Measurements from ENCODE around the gene GRIK1. TPM values are rescaled to one million over a fixed set of nuclear protein-coding genes. Genes with fewer than 3 reads are reported as not detected.

The GRIK1 gene
- total and polyA plus RNA-seq, 2 donors (not counting 1 experiment from before 2014, with no cell fraction given) = not detected

DNA sequence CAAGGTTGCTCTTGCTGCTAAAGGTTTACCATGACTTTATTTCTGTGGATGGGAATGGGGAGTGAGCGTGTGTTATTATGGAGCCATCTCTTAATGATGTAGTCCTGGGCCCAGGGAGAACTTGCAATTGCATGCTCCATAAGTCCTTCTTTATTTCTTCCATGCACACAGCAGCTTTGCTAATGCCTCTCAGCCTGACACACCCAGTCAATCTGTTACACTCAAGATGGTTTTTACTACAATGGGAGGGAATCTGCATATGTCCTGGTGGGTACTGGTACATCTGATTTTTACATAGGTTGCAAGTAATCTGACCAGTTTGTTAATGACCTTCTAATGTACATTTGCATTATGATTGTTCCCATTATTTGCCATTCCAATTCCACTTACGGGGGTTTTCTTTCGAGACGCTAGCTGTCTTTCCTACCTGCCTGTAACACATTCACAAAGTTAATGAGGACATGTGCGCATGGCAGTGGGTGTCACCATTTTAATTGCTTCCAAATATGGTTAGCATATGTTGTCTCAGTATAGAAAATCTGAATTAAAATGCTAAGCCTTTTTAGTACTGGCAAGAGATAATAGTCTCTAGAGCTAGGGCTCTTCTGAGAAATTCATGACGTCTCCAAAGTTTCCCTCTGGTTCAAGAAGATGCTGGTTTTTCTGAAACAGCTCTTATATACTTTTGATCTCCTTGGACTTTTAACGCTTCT is 188.2 kb downstream of the GRIK1 start:
- no peaks in the 10 kb centered on the region for H3K9me3 ChIP-seq (ENCODE audit: control extremely low read depth in 1 of 3, control insufficient read depth in 2 of 3, insufficient read depth in 1 of 3, low read length in 2 of 3)
- no peaks in the 10 kb centered on the region for H3K4me1 Mint-ChIP-seq
- no peaks in the 10 kb centered on the region for H3K4me1 ChIP-seq (ENCODE audit: control insufficient read depth in 2 of 2, insufficient read depth in 2 of 2, low read length in 2 of 2)
- no peak overlapping the region for H3K4me2 ChIP-seq (replicated peaks; ENCODE audit: low read depth, low read length, poor library complexity, severe bottlenecking)
- no peak overlapping the region for H3K9ac ChIP-seq (ENCODE audit: low read length)
- CTCF ChIA-PET = no interaction called here
- DNase-seq (no peak), ATAC-seq (ENCODE audit: low read depth) (no peak)
- H3K27me3 Mint-ChIP-seq = no peaks in the 10 kb centered on the region
- H3K79me2 ChIP-seq (ENCODE audit: control insufficient read depth, insufficient read depth, low read length) = no peaks in the 10 kb centered on the region
- POLR2A ChIA-PET = no interaction called here
- H3K9me3 Mint-ChIP-seq (ENCODE audit: insufficient read depth) = no peaks in the 10 kb centered on the region
- H3K27me3 ChIP-seq (replicated peaks in 1 of 4; ENCODE audit: control extremely low read depth in 1 of 4, control insufficient read depth in 3 of 4, insufficient read depth in 4 of 4, low read length in 3 of 4) = no peaks in the 10 kb centered on the region
- no peaks in the 10 kb centered on the region for H4K20me1 ChIP-seq (ENCODE audit: control insufficient read depth, insufficient read depth, low read length, poor library complexity, severe bottlenecking)
- no peak overlapping the region for H3K4me3 ChIP-seq (ENCODE audit: control extremely low read depth in 1 of 5, extremely low read depth in 1 of 5, insufficient read depth in 1 of 5, low read depth in 2 of 5, low read length in 4 of 5)
- H3K4me3 Mint-ChIP-seq = no peak overlapping the region
- H3K36me3 ChIP-seq (replicated peaks in 1 of 2; ENCODE audit: control extremely low read depth in 1 of 2, control insufficient read depth in 1 of 2, extremely low read depth in 1 of 2, insufficient read depth in 2 of 2, low read length in 1 of 2) = no peaks in the 10 kb centered on the region
- H3K27ac Mint-ChIP-seq = no peak overlapping the region
- H3K27ac ChIP-seq (ENCODE audit: low read length in 2 of 2) = no peak overlapping the region
- intact Hi-C loops (cut with micrococcal nuclease) = no loop called here
- WGBS (ENCODE audit: insufficient coverage) = 100% methylated on average over 3 of the region's 7 CpGs
- H2AFZ ChIP-seq (ENCODE audit: insufficient read depth, low read depth, low read length, poor library complexity, severe bottlenecking) = no peak overlapping the region
- TF ChIP-seq EZH2 (IDR thresholded peaks at IDR 0.05; ENCODE audit: borderline replicate concordance, insufficient read depth, low read depth, low read length, poor library complexity, severe bottlenecking) = no peak
- TF ChIP-seq, protein P1, sequence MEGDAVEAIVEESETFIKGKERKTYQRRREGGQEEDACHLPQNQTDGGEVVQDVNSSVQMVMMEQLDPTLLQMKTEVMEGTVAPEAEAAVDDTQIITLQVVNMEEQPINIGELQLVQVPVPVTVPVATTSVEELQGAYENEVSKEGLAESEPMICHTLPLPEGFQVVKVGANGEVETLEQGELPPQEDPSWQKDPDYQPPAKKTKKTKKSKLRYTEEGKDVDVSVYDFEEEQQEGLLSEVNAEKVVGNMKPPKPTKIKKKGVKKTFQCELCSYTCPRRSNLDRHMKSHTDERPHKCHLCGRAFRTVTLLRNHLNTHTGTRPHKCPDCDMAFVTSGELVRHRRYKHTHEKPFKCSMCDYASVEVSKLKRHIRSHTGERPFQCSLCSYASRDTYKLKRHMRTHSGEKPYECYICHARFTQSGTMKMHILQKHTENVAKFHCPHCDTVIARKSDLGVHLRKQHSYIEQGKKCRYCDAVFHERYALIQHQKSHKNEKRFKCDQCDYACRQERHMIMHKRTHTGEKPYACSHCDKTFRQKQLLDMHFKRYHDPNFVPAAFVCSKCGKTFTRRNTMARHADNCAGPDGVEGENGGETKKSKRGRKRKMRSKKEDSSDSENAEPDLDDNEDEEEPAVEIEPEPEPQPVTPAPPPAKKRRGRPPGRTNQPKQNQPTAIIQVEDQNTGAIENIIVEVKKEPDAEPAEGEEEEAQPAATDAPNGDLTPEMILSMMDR (IDR thresholded peaks at IDR 0.05) = no peak

DNA sequence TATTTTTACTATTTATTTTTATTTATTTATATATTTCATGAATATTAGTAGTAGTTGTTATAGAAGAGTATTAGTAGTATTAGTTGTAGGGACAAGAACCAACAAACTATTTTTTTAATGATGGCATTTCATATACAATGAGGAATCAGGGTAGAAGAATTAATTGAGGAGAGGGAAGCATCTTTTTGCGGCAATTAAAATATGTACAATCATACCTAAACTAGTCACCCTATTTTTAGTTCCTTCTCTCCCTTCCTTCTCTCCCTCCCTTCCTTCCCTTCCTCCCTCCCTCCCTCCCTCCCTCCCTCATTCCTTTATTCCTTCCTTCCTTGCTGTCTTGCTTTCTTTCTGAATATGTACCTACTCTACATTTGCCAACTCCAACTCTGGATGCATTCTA is 189.8 kb downstream of the GRIK1 start:
- H3K4me3 Mint-ChIP-seq = no peak overlapping the region
- no peak overlapping the region for H3K4me2 ChIP-seq (replicated peaks; ENCODE audit: low read depth, low read length, poor library complexity, severe bottlenecking)
- H3K9ac ChIP-seq (ENCODE audit: low read length) = no peak overlapping the region
- 89% methylated on average over 1 of the region's 1 CpG for WGBS (ENCODE audit: insufficient coverage)
- no peaks in the 10 kb centered on the region for H3K4me1 Mint-ChIP-seq
- H3K4me1 ChIP-seq (ENCODE audit: control insufficient read depth in 2 of 2, insufficient read depth in 2 of 2, low read length in 2 of 2) = no peaks in the 10 kb centered on the region
- no peaks in the 10 kb centered on the region for H3K79me2 ChIP-seq (ENCODE audit: control insufficient read depth, insufficient read depth, low read length)
- H4K20me1 ChIP-seq (ENCODE audit: control insufficient read depth, insufficient read depth, low read length, poor library complexity, severe bottlenecking) = no peaks in the 10 kb centered on the region
- H3K27ac Mint-ChIP-seq = no peak overlapping the region
- H3K27ac ChIP-seq (ENCODE audit: low read length in 2 of 2) = no peak overlapping the region
- H3K4me3 ChIP-seq (ENCODE audit: control extremely low read depth in 1 of 5, extremely low read depth in 1 of 5, insufficient read depth in 1 of 5, low read depth in 2 of 5, low read length in 4 of 5) = no peak overlapping the region
- no peaks in the 10 kb centered on the region for H3K9me3 ChIP-seq (ENCODE audit: control extremely low read depth in 1 of 3, control insufficient read depth in 2 of 3, insufficient read depth in 1 of 3, low read length in 2 of 3)
- H2AFZ ChIP-seq (ENCODE audit: insufficient read depth, low read depth, low read length, poor library complexity, severe bottlenecking) = no peak overlapping the region
- TF ChIP-seq, protein P1 (IDR thresholded peaks at IDR 0.05) = no peak
- TF ChIP-seq EZH2 (IDR thresholded peaks at IDR 0.05; ENCODE audit: borderline replicate concordance, insufficient read depth, low read depth, low read length, poor library complexity, severe bottlenecking) = no peak
- no peaks in the 10 kb centered on the region for H3K36me3 ChIP-seq (replicated peaks in 1 of 2; ENCODE audit: control extremely low read depth in 1 of 2, control insufficient read depth in 1 of 2, extremely low read depth in 1 of 2, insufficient read depth in 2 of 2, low read length in 1 of 2)
- no peaks in the 10 kb centered on the region for H3K27me3 Mint-ChIP-seq
- DNase-seq (no peak), ATAC-seq (ENCODE audit: low read depth) (no peak)
- ChIA-PET POLR2A (no interaction called here), CTCF (no interaction called here)
- H3K27me3 ChIP-seq (replicated peaks in 1 of 4; ENCODE audit: control extremely low read depth in 1 of 4, control insufficient read depth in 3 of 4, insufficient read depth in 4 of 4, low read length in 3 of 4) = no peaks in the 10 kb centered on the region
- H3K9me3 Mint-ChIP-seq (ENCODE audit: insufficient read depth) = no peaks in the 10 kb centered on the region
- intact Hi-C loops (cut with micrococcal nuclease) = no loop called here
